ENCODE measurements around the gene ADRA2B.

- no peak for TF ChIP-seq REST (IDR thresholded peaks at IDR 0.05; ENCODE audit: insufficient read depth in 1 of 2, low read depth in 2 of 2, low read length in 1 of 2)
- TF ChIP-seq, protein P1, sequence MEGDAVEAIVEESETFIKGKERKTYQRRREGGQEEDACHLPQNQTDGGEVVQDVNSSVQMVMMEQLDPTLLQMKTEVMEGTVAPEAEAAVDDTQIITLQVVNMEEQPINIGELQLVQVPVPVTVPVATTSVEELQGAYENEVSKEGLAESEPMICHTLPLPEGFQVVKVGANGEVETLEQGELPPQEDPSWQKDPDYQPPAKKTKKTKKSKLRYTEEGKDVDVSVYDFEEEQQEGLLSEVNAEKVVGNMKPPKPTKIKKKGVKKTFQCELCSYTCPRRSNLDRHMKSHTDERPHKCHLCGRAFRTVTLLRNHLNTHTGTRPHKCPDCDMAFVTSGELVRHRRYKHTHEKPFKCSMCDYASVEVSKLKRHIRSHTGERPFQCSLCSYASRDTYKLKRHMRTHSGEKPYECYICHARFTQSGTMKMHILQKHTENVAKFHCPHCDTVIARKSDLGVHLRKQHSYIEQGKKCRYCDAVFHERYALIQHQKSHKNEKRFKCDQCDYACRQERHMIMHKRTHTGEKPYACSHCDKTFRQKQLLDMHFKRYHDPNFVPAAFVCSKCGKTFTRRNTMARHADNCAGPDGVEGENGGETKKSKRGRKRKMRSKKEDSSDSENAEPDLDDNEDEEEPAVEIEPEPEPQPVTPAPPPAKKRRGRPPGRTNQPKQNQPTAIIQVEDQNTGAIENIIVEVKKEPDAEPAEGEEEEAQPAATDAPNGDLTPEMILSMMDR (IDR thresholded peaks at IDR 0.05), result no peak
- no peak for TF ChIP-seq TCF7L2 (IDR thresholded peaks at IDR 0.05; ENCODE audit: low read depth, low read length)
Measured at GRCh38 chr2:96131813-96132745, 15.7 kb upstream of the ADRA2B start.
